GM10248 (cell line): ENCODE measurements around the gene MRPL32.

ENCODE experiments used
- CTCF ChIA-PET: fragments of 300-600 bp; sonication (Branson Sonifier 250); formaldehyde crosslinking; extraction: SDS; loops from one replicate; lab custom pipeline; 2021; ENCODE audit warnings: antibody characterized with exemption; lab: Yijun Ruan, JAX
- POLR2A ChIA-PET: fragments of 350-650 bp; sonication (Branson Sonifier 250); formaldehyde crosslinking; extraction: SDS; loops from one replicate; lab custom pipeline; 2020; ENCODE audit warnings: antibody characterized with exemption; lab: Yijun Ruan, JAX
- DNase-seq: peaks from one replicate; pipeline ENCODE4 v3.0.0; 2012; ENCODE audit errors: extremely low spot score
- CTCF ChIP-seq: IDR thresholded peaks from 2 replicates; pipeline ENCODE4 v1.5.1; 2012; ENCODE audit warnings: mild to moderate bottlenecking, low read depth; ENCODE audit errors: extremely low read depth, missing control alignments, control extremely low read depth

MRPL32 gene

GRCh38 chr7:42913591-42913990, 18.6 kb upstream of the MRPL32 start:
- no peak for TF ChIP-seq CTCF
- no peak for DNase-seq
- CTCF ChIA-PET = interaction anchor here (1.6 to 5.0 kb wide), 3 partner anchors 11 to 27 kb away, joined by 4 to 33 read pairs (median 8); partner anchors contain the start of genes MRPL32 and PSMA2
- POLR2A ChIA-PET = no interaction called here

- POLR2A ChIA-PET = no interaction called here
- no peak for TF ChIP-seq CTCF
- CTCF ChIA-PET = interaction anchor here (1.2 to 5.0 kb wide), 4 partner anchors 10 to 347 kb away, joined by 3 to 33 read pairs (median 6); partner anchors contain the start of genes MRPL32 and PSMA2
- DNase-seq = no peak
Observed at GRCh38 chr7:42914009-42914408, 18.2 kb upstream of the MRPL32 start.

- TF ChIP-seq CTCF = no peak
- no peak for DNase-seq
- POLR2A ChIA-PET = no interaction called here
- CTCF ChIA-PET = interaction anchor here (1.1 to 5.0 kb wide), 5 partner anchors 10 to 347 kb away, joined by 3 to 33 read pairs (median 4); partner anchors contain the start of genes MRPL32 and PSMA2
Observed at GRCh38 chr7:42914421-42915045, 17.6 kb upstream of the MRPL32 start.

- ChIA-PET CTCF (interaction anchor here (1.1 to 5.0 kb wide), 3 partner anchors 15 to 346 kb away, joined by 3 to 33 read pairs (median 3); partner anchors contain the start of genes MRPL32 and PSMA2), POLR2A (no interaction called here)
- DNase-seq = no peak
- no peak for TF ChIP-seq CTCF
Observed at GRCh38 chr7:42915356-42915755, 16.8 kb upstream of the MRPL32 start.

GRCh38 chr7:42922017-42922753, 10.0 kb upstream of the MRPL32 start:
- POLR2A ChIA-PET = no interaction called here
- no peak for DNase-seq
- TF ChIP-seq CTCF = no peak
- CTCF ChIA-PET = interaction anchor here (0.7 to 2.7 kb wide), 3 partner anchors 13 to 889 kb away, joined by 3 to 6 read pairs (median 6); no protein-coding TSS in a partner anchor

GRCh38 chr7:42924223-42924838, 7.8 kb upstream of the MRPL32 start:
- DNase-seq = no peak
- TF ChIP-seq CTCF = no peak
- POLR2A ChIA-PET = no interaction called here
- CTCF ChIA-PET = interaction anchor here (1.3 to 10.1 kb wide), 4 partner anchors 8 to 16 kb away, joined by 3 to 111 read pairs (median 6); partner anchors contain the start of genes C7orf25, MRPL32 and PSMA2
